Measurements from ENCODE around the gene TNFRSF13B.

The TNFRSF13B gene

GRCh38 chr17:16975744-16976625 is 4.1 kb upstream of the TNFRSF13B start:
- TF ChIP-seq REST (IDR thresholded peaks at IDR 0.05; ENCODE audit: low read depth) (no peak), TCF12 (IDR thresholded peaks at IDR 0.05; ENCODE audit: low read depth) (no peak), CEBPB (IDR thresholded peaks at IDR 0.05) (no peak), EP300 (IDR thresholded peaks at IDR 0.05; ENCODE audit: borderline replicate concordance) (no peak), FOXM1 (IDR thresholded peaks at IDR 0.05; ENCODE audit: borderline replicate concordance, low read depth) (no peak), ZBTB7A (IDR thresholded peaks at IDR 0.05; ENCODE audit: low read depth) (no peak), TEAD4 (IDR thresholded peaks at IDR 0.05) (no peak), RAD21 (IDR thresholded peaks at IDR 0.05; ENCODE audit: low read depth) (no peak), EGR1 (IDR thresholded peaks at IDR 0.05) (no peak), NFIC (IDR thresholded peaks at IDR 0.05) (no peak)
- TF ChIP-seq, protein P1, sequence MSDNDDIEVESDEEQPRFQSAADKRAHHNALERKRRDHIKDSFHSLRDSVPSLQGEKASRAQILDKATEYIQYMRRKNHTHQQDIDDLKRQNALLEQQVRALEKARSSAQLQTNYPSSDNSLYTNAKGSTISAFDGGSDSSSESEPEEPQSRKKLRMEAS (IDR thresholded peaks at IDR 0.05): no peak
- TF ChIP-seq, protein P2, sequence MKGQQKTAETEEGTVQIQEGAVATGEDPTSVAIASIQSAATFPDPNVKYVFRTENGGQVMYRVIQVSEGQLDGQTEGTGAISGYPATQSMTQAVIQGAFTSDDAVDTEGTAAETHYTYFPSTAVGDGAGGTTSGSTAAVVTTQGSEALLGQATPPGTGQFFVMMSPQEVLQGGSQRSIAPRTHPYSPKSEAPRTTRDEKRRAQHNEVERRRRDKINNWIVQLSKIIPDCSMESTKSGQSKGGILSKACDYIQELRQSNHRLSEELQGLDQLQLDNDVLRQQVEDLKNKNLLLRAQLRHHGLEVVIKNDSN (IDR thresholded peaks at IDR 0.05): no peak

DNA sequence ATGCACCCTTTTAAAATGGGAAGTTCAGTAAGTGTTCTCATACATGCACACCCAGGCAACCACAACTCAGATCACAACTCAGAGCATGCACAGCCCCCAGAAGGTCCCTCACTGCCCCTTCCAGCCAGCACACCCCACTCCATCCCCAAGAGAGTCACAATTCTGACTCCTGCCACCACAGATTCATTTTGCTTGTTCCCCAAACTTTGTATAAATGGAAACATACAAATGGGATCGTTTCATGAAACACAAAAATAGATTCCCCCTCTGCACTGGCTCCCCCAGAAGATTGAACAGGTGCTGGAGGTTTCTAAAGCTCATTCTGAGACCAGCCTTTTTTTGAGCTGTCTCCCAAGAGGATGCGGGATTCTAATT is 3.3 kb upstream of the TNFRSF13B start:
- TF ChIP-seq REST (IDR thresholded peaks at IDR 0.05; ENCODE audit: low read depth) (no peak), EGR1 (IDR thresholded peaks at IDR 0.05) (no peak), YY1 (IDR thresholded peaks at IDR 0.05; ENCODE audit: low read depth) (no peak), EP300 (IDR thresholded peaks at IDR 0.05; ENCODE audit: borderline replicate concordance) (no peak), NFIC (IDR thresholded peaks at IDR 0.05) (no peak)

DNA sequence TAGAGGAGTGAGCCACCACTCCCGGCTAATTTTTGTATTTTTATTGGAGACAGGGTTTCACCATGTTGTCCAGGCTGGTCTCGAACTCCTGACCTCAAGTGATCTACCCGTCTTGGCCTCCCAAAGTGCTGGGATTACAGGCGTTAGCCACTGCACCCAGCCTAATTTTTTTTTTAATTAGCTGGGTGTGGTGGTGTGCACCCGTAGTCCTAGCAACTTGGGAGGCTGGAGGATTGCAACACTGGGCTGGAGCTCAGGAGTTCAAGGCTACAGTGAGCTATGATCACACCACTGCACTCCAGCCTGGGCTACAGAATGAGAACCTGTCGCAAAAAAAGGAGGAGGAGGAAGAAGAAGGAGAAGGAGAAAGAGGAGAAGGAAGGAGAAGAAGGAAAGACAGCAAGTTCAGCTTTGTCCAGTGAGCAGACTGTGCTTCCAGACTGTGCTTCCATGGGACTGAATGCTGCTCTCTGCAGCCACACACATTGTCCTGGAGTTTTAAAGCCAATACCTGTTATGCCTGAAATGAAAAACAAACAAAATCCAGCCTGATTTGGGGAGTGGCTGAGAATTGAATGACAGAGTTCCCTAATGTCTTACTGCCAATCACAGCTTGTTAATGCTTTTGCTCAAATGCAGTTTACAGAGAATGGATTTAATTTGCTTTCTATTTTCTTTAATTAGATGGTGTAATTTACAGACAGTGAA is 2.8 kb upstream of the TNFRSF13B start:
- TF ChIP-seq TCF12 (IDR thresholded peaks at IDR 0.05; ENCODE audit: low read depth) (no peak), NFIC (IDR thresholded peaks at IDR 0.05) (no peak), TEAD4 (IDR thresholded peaks at IDR 0.05) (no peak), EGR1 (IDR thresholded peaks at IDR 0.05) (no peak), EP300 (IDR thresholded peaks at IDR 0.05; ENCODE audit: borderline replicate concordance) (no peak), RAD21 (IDR thresholded peaks at IDR 0.05; ENCODE audit: low read depth) (no peak), ZBTB7A (IDR thresholded peaks at IDR 0.05; ENCODE audit: low read depth) (no peak), TAF1 (IDR thresholded peaks at IDR 0.05; ENCODE audit: low read depth) (no peak), CREB1 (IDR thresholded peaks at IDR 0.05; ENCODE audit: low read depth) (no peak), FOXM1 (IDR thresholded peaks at IDR 0.05; ENCODE audit: borderline replicate concordance, low read depth) (no peak), CEBPB (IDR thresholded peaks at IDR 0.05) (no peak), YY1 (IDR thresholded peaks at IDR 0.05; ENCODE audit: low read depth) (no peak), REST (IDR thresholded peaks at IDR 0.05; ENCODE audit: low read depth) (no peak)
- TF ChIP-seq, protein P2 (IDR thresholded peaks at IDR 0.05): no peak
- TF ChIP-seq, protein P1 (IDR thresholded peaks at IDR 0.05): no peak

All from Ishikawa (cell line).